Suprapubic skin (tissue), 4 donors: ENCODE results near the gene KLF13. TPM values are rescaled to one million over a fixed set of nuclear protein-coding genes. Genes with fewer than 3 reads are reported as not detected.

Experiments
- DNase-seq, 2 donors: peaks; one replicate each; pipeline ENCODE4 v3.0.0-alpha.2; 2019; ENCODE audit warnings: low spot score in 2 of 2
- H3K27ac ChIP-seq: fragments of 200-600 bp; sonication (generic); one replicate; pipeline ENCODE4 v1.5.1; 2019
- H3K27me3 ChIP-seq: fragments of 200-600 bp; sonication (generic); one replicate; pipeline ENCODE4 v1.5.1; 2019
- H3K36me3 ChIP-seq: fragments of 200-600 bp; sonication (generic); one replicate; pipeline ENCODE4 v1.5.1; 2019
- H3K4me1 ChIP-seq: fragments of 200-600 bp; sonication (generic); one replicate; pipeline ENCODE4 v1.5.1; 2019
- H3K4me3 ChIP-seq: fragments of 200-600 bp; sonication (generic); one replicate; pipeline ENCODE4 v1.5.1; 2019; ENCODE audit warnings: mild to moderate bottlenecking
- H3K9me3 ChIP-seq: fragments of 200-600 bp; sonication (generic); one replicate; pipeline ENCODE4 v1.5.1; 2019
- CTCF ChIP-seq, 2 donors: fragments of 200-600 bp in 1 of 2; fragments of 450-650 bp in 1 of 2; sonication (generic) in 1 of 2; IDR thresholded peaks; one replicate each; pipeline ENCODE4 v1.5.1; 2016 to 2019; ENCODE audit warnings: antibody characterized with exemption in 2 of 2, mild to moderate bottlenecking in 1 of 2, moderate library complexity in 1 of 2
- EP300 ChIP-seq: sonication (generic); formaldehyde crosslinking; IDR thresholded peaks from one replicate; pipeline ENCODE4 v1.6.1; 2017; ENCODE audit warnings: antibody characterized with exemption
- POLR2A ChIP-seq, 2 donors: fragments of 450-650 bp; IDR thresholded peaks; one replicate each; pipeline ENCODE4 v1.6.1; 2017; ENCODE audit warnings: antibody characterized with exemption in 2 of 2, mild to moderate bottlenecking in 2 of 2, moderate library complexity in 2 of 2
- POLR2AphosphoS5 ChIP-seq, 3 donors: sonication (generic); formaldehyde crosslinking; IDR thresholded peaks; one replicate each; pipeline ENCODE4 v1.6.1; 2017; ENCODE audit warnings: antibody characterized with exemption in 3 of 3
- WGBS: methylation state at CpG from one replicate; pipeline ENCODE4 v1.1.5; 2018; 5-methylcytosine and 5-hydroxymethylcytosine counted together
- total RNA-seq, 4 donors: library from RNA; depleted of rRNA; stranded (reverse); fragments of >200 nt; gene quantifications; one replicate each; pipeline ENCODE4 v1.1.0, GENCODE V29; 2016

The KLF13 gene
- total RNA-seq, 4 donors from 2014 or later, result 141 to 162 (median 145) TPM

DNA sequence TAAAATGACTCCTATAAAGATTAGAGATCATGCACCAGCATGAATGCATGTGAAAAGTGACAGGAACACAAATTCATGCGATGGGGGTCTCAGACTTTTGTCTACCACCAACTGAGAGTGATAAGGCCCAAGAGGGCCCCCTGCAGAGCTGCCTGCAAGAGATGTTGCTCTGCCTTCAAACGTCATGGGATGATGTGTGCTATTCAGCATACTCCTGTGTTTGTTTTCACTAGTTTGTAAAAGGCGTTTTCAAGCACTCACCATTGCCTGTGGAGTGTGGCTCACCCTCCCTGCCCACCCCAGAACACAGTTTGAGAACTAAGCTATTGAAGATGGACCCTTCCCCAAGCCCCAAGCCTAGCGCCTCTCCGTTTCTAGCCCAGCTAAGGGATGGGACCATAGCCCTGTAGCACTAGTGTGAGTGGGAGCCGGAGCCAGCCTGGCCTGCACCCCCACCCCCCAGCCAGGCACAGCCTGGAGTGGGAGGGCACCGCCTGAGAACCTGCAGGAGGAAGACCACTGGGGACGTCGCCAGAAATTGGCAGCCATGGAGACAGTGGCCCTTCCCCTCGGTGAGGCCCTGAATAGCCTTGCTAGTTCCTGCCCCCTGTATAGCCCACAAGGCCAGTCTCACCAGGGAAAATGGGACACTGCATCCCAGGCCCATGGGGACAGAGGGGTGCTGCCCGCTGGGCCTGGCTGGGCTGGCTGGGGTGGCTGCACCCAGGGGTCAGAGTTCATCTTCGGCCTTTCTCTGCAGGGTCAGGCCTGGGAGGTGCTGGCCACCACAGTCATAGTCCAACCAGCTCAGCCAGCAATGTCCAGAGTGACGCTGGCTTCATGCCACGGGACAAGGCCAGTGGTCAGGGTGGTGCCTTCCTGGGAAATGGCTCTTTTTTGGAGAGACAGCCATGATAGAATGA lies 22.6 kb upstream of the KLF13 start:
- Histone ChIP-seq H3K27me3 (no peaks in the 10 kb centered on the region), H3K27ac (no peak overlapping the region), H3K9me3 (no peaks in the 10 kb centered on the region), H3K36me3 (no peaks in the 10 kb centered on the region), H3K4me1 (peaks cover 55% of the 10 kb centered on the region), H3K4me3 (no peak overlapping the region)
- no peak for TF ChIP-seq POLR2A (IDR thresholded peaks at IDR 0.05)
- no peak for TF ChIP-seq EP300
- TF ChIP-seq CTCF (IDR thresholded peaks at IDR 0.05), result no peak
- TF ChIP-seq POLR2AphosphoS5 (IDR thresholded peaks at IDR 0.05), result no peak
- 72% methylated on average over 7 of the region's 14 CpGs for WGBS
- DNase-seq, result peak in 1 of 2 donors; percentile 71

DNA sequence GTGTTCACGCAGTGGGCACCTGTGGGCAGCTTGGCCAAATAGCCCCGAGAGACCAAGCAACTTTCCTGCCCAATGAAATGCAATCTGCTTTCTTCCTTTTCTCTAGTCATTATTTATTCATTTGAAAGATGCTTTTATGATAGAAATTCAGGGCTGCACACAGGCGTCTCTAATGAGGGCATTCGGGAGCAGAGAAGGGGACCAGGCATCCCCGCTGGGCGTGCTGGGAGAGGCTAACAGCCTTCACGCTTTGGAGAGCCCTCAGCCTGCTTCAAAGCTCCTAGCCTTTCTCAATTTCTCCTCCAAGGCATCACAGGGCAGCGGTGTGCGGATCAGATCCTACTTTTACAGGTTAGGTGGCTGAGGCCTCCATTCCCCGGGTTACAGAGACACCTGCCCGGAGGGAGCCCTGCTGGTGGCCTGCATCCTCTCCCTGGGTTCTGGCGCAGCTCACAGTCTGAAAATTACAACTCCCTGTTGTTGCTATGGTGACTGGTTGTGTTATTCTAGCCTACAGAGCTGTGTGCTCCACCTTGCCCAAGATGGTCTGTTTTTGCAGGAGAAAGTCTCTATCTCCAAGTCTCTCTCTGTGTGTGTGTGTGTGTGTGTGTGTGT lies 21.8 kb upstream of the KLF13 start:
- Histone ChIP-seq H3K4me1 (peaks cover 52% of the 10 kb centered on the region), H3K27ac (no peak overlapping the region)

DNA sequence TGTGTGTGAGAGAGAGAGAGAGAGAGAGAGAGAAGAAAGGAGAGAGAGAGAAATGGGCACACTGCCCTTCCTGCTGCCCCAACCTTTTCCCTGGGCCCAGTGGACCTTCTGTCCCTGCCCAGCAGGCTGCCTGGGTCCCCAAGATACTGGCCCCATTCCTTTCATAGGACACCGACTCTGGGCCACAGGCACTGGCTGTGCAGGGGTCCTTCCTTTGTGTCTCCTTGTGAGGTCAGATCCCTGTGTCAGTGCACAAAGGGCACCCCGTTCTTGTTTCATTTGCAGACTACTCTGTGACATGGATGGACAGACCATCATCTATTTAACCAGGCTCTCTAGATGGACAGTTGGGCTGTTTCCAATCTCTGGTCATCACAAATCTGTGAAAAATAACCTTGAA lies 21.3 kb upstream of the KLF13 start:
- Histone ChIP-seq H3K4me1 (peaks cover 49% of the 10 kb centered on the region), H3K9me3 (no peaks in the 10 kb centered on the region), H3K27ac (no peak overlapping the region), H3K27me3 (no peaks in the 10 kb centered on the region), H3K4me3 (no peak overlapping the region), H3K36me3 (no peaks in the 10 kb centered on the region)
- TF ChIP-seq EP300, result no peak
- no peak for TF ChIP-seq POLR2AphosphoS5 (IDR thresholded peaks at IDR 0.05)
- TF ChIP-seq POLR2A (IDR thresholded peaks at IDR 0.05), result no peak
- TF ChIP-seq CTCF (IDR thresholded peaks at IDR 0.05), result no peak
- WGBS, result 100% methylated on average over 2 of the region's 2 CpGs
- DNase-seq, result no peak

More for the DNA sequence above, 21.8 kb upstream of the KLF13 start:
- H3K9me3 ChIP-seq, result no peaks in the 10 kb centered on the region
- H3K4me3 ChIP-seq, result no peak overlapping the region
- DNase-seq, result no peak
- WGBS, result 81% methylated on average over 12 of the region's 12 CpGs
- H3K36me3 ChIP-seq, result no peaks in the 10 kb centered on the region
- H3K27me3 ChIP-seq, result no peaks in the 10 kb centered on the region
- no peak for TF ChIP-seq EP300
- no peak for TF ChIP-seq CTCF (IDR thresholded peaks at IDR 0.05)
- TF ChIP-seq POLR2A (IDR thresholded peaks at IDR 0.05), result no peak
- TF ChIP-seq POLR2AphosphoS5 (IDR thresholded peaks at IDR 0.05), result no peak

DNA sequence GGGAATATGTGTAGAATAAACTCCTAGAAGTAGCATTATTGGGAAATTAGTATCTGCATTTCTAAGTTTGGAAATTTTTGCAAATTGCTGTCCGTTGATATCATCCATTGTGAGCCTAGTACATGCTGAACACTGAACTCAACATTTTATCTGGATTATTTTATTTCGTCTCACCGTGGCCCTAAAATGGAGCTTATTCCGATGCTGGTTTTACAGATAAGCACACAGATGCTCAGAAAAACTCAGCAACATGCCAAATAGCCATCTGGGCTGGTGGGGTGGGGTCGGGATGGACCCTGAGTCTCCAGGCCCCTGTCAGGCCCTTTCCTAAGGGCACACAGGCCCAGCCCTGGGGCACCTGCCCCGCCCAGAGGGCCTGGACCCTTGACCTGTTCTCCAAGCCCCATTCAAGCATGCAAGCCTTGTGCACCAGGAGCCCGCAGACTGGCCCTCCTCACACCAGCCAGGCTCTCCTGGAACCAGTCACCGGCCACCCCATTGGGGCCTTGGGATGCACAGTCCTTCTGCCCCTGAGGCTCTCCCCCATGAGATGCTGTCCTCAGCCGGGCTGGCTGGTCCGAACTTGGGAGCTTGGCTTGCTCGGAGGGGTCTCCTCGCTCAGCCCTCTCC lies 20.7 kb upstream of the KLF13 start:
- Histone ChIP-seq H3K4me1 (peaks cover 43% of the 10 kb centered on the region), H3K27me3 (no peaks in the 10 kb centered on the region), H3K27ac (no peak overlapping the region), H3K9me3 (no peaks in the 10 kb centered on the region), H3K36me3 (no peaks in the 10 kb centered on the region), H3K4me3 (no peak overlapping the region)
- whole genome bisulfite sequencing, result 92% methylated on average over 6 of the region's 12 CpGs
- no peak for DNase-seq
- no peak for TF ChIP-seq POLR2AphosphoS5 (IDR thresholded peaks at IDR 0.05)
- no peak for TF ChIP-seq POLR2A (IDR thresholded peaks at IDR 0.05)
- no peak for TF ChIP-seq EP300
- no peak for TF ChIP-seq CTCF (IDR thresholded peaks at IDR 0.05)
